OCI-LY7 (cell line): ENCODE results near the gene PSMB11. TPM values are rescaled to one million over a fixed set of nuclear protein-coding genes. Genes with fewer than 3 reads are reported as not detected.

Experiments
- BruUV-seq: library from RNA; stranded (reverse); fragments of 400-500 nt; replicated peaks from 2 replicates; lab custom pipeline; 2021; lab: Mats Ljungman, UMichigan
- CTCF ChIA-PET: fragments of 300-600 bp; sonication (Branson Sonifier 250); formaldehyde crosslinking; loops from one replicate; lab custom pipeline; 2022; ENCODE audit warnings: antibody characterized with exemption; ENCODE audit not compliant: unreplicated experiment; lab: Charles Lee
- POLR2A ChIA-PET: fragments of 300-600 bp; sonication (Branson Sonifier 250); formaldehyde crosslinking; loops from one replicate; lab custom pipeline; 2022; ENCODE audit warnings: antibody characterized with exemption; lab: Charles Lee
- DNase-seq: peaks from one replicate; pipeline ENCODE4 v3.0.0-alpha.2; 2015; ENCODE audit warnings: low spot score
- H2AFZ ChIP-seq: fragments of 200-600 bp; sonication (generic), shearing (Covaris generic); 2 replicates; pipeline ENCODE4 v1.6.1; 2014; ENCODE audit warnings: mild to moderate bottlenecking, antibody characterized with exemption, low read length, moderate library complexity
- H3K27ac ChIP-seq: fragments of 200-600 bp; sonication (generic); 2 replicates; pipeline ENCODE4 v1.5.1; 2014; ENCODE audit warnings: mixed run types, low read depth, mild to moderate bottlenecking, moderate library complexity, low read length, inconsistent platforms; ENCODE audit not compliant: poor library complexity, severe bottlenecking
- H3K36me3 ChIP-seq: fragments of 200-600 bp; sonication (generic); 2 replicates; pipeline ENCODE4 v1.6.1; 2014; ENCODE audit warnings: mild to moderate bottlenecking, antibody characterized with exemption, low read length, moderate library complexity, mixed read lengths; ENCODE audit not compliant: insufficient read depth
- H3K4me1 ChIP-seq: fragments of 200-600 bp; sonication (generic); 2 replicates; pipeline ENCODE4 v1.5.1; 2014; ENCODE audit warnings: mild to moderate bottlenecking, low read length; ENCODE audit not compliant: insufficient read depth, poor library complexity, severe bottlenecking
- H3K4me2 ChIP-seq: fragments of 200-600 bp; sonication (generic); 2 replicates; pipeline ENCODE4 v1.6.1; 2014; ENCODE audit warnings: mild to moderate bottlenecking, low read length
- H3K4me3 ChIP-seq: fragments of 200-600 bp; sonication (generic); 2 replicates; pipeline ENCODE4 v1.5.1; 2014; ENCODE audit warnings: mild to moderate bottlenecking, low read depth, low read length; ENCODE audit not compliant: poor library complexity, severe bottlenecking
- H3K79me2 ChIP-seq: fragments of 200-600 bp; sonication (generic); 2 replicates; pipeline ENCODE4 v1.6.1; 2016; ENCODE audit warnings: low read depth, mild to moderate bottlenecking, low read length, moderate library complexity, mixed read lengths; ENCODE audit not compliant: insufficient read depth
- H3K9me2 ChIP-seq: fragments of 200-600 bp; sonication (generic); 2 replicates; pipeline ENCODE4 v1.6.1; 2016; ENCODE audit warnings: mild to moderate bottlenecking, low read length, mixed read lengths; ENCODE audit not compliant: insufficient read depth
- H3K9me3 ChIP-seq: fragments of 200-600 bp; sonication (generic); 2 replicates; pipeline ENCODE4 v1.6.1; 2014; ENCODE audit warnings: mild to moderate bottlenecking, mixed run types, low read length, mixed read lengths
- H4K20me1 ChIP-seq: fragments of 200-600 bp; sonication (generic); 2 replicates; pipeline ENCODE4 v1.6.1; 2014; ENCODE audit warnings: mild to moderate bottlenecking, antibody characterized with exemption, low read length, moderate library complexity, mixed read lengths; ENCODE audit not compliant: insufficient read depth
- CTCF ChIP-seq: fragments of 200-600 bp; sonication (generic); conservative IDR thresholded peaks from 2 replicates; pipeline ENCODE4 v1.5.1; 2014; ENCODE audit warnings: mild to moderate bottlenecking, antibody characterized with exemption, low read length, moderate library complexity, mixed read lengths
- EZH2phosphoT487 ChIP-seq: fragments of 200-600 bp; sonication (generic); IDR thresholded peaks from 2 replicates; pipeline ENCODE4 v1.6.1; 2018; ENCODE audit warnings: low read depth, borderline replicate concordance, mild to moderate bottlenecking, mixed run types, antibody characterized with exemption, low read length, moderate library complexity, mixed read lengths
- intact Hi-C: fragments of 100-400 bp; cut with micrococcal nuclease; formaldehyde crosslinking; loops from one replicate; pipeline ENCODE4 v1.10.0; 2022; ENCODE audit not compliant: unreplicated experiment
- total RNA-seq, 2 experiments: library from RNA; depleted of rRNA in 1 of 2; stranded (reverse); fragments of >200 nt in 1 of 2; shearing (Covaris generic) in 1 of 2; gene quantifications; 2 replicates each; pipeline ENCODE4 v1.2.3, GENCODE V29; 2014 to 2022

Gene PSMB11
- total RNA-seq, 2 experiments from 2014 or later: not detected

- Histone ChIP-seq H3K27ac (no peak overlapping the region), H3K4me2 (no peak overlapping the region), H2AFZ (no peak overlapping the region), H3K9me2 (no peaks in the 10 kb centered on the region), H3K9me3 (no peaks in the 10 kb centered on the region), H4K20me1 (0 out of 2 replicates have a peak, but pooled peaks cover 7% of the 10 kb centered on the region), H3K79me2 (peaks cover 15% of the 10 kb centered on the region; the same call in 1 of the 2 replicates), H3K4me3 (no peak overlapping the region), H3K36me3 (peaks cover 42% of the 10 kb centered on the region), H3K4me1 (no peaks in the 10 kb centered on the region)
- DNase-seq: no peak
- no TSS peak for BruUV-seq
- no peak for TF ChIP-seq CTCF
- no peak for TF ChIP-seq EZH2phosphoT487
- CTCF ChIA-PET: no interaction called here
- intact Hi-C loops: no loop called here
- POLR2A ChIA-PET: interaction anchor here (0.7 to 1.9 kb wide), 4 partner anchors 9 to 121 kb away, joined by 3 to 9 read pairs (median 4); partner anchors contain the start of gene PSMB5
Measured at GRCh38 chr14:23024612-23025075, 17.4 kb upstream of the PSMB11 start.

GRCh38 chr14:23025151-23025814 is 16.7 kb upstream of the PSMB11 start:
- CTCF ChIA-PET: no interaction called here
- no TSS peak for BruUV-seq
- Histone ChIP-seq H4K20me1 (0 out of 2 replicates have a peak, but pooled peaks cover 7% of the 10 kb centered on the region), H3K4me3 (no peak overlapping the region), H2AFZ (no peak overlapping the region), H3K9me3 (no peaks in the 10 kb centered on the region), H3K79me2 (peaks cover 15% of the 10 kb centered on the region; the same call in 1 of the 2 replicates), H3K36me3 (peaks cover 46% of the 10 kb centered on the region), H3K4me2 (no peak overlapping the region), H3K9me2 (no peaks in the 10 kb centered on the region), H3K27ac (no peak overlapping the region), H3K4me1 (no peaks in the 10 kb centered on the region)
- no peak for DNase-seq
- POLR2A ChIA-PET: interaction anchor here (0.6 to 1.3 kb wide), 2 partner anchors 8 to 14 kb away, joined by 4 to 5 read pairs; no protein-coding TSS in a partner anchor
- TF ChIP-seq CTCF (no peak), EZH2phosphoT487 (no peak)
- intact Hi-C loops: no loop called here

GRCh38 chr14:23028799-23029198 is 13.2 kb upstream of the PSMB11 start:
- Histone ChIP-seq H3K27ac (no peak overlapping the region), H3K9me3 (no peaks in the 10 kb centered on the region), H3K4me3 (no peak overlapping the region), H3K79me2 (peaks cover 33% of the 10 kb centered on the region; the same call in 1 of the 2 replicates), H3K4me2 (no peak overlapping the region), H3K36me3 (peaks cover 78% of the 10 kb centered on the region), H2AFZ (no peak overlapping the region), H4K20me1 (0 out of 2 replicates have a peak, but pooled peaks cover 7% of the 10 kb centered on the region), H3K9me2 (no peaks in the 10 kb centered on the region), H3K4me1 (peaks cover 8% of the 10 kb centered on the region)
- no peak for DNase-seq
- no TSS peak for BruUV-seq
- ChIA-PET POLR2A (no interaction called here), CTCF (no interaction called here)
- TF ChIP-seq EZH2phosphoT487 (no peak), CTCF (no peak)
- intact Hi-C loops: no loop called here
